LNCaP clone FGC (cell line): ENCODE results near the gene CCRL2.

ENCODE experiments used
- DNase-seq: peaks from one replicate; pipeline ENCODE4 v3.0.0-alpha.2; 2011; ENCODE audit warnings: low read depth
- H3K4me3 ChIP-seq: 2 replicates; pipeline ENCODE4 v1.5.1; 2011; ENCODE audit warnings: mild to moderate bottlenecking, low read depth, low read length, control low read depth
- CTCF ChIP-seq: IDR thresholded peaks from 2 replicates; pipeline ENCODE4 v1.5.1; 2012; ENCODE audit warnings: mild to moderate bottlenecking; ENCODE audit not compliant: control insufficient read depth, insufficient read depth; ENCODE audit errors: extremely low read depth

The CCRL2 gene

GRCh38 chr3:46406443-46406787, 644 bp upstream of the CCRL2 start:
- DNase-seq = no peak
- no peak for TF ChIP-seq CTCF
- no peak overlapping the region for H3K4me3 ChIP-seq

- no peak for DNase-seq
- no peak overlapping the region for H3K4me3 ChIP-seq
- TF ChIP-seq CTCF = no peak
Measured at GRCh38 chr3:46407970-46408369, 911 bp downstream of the CCRL2 start.

GRCh38 chr3:46408853-46409252, 1.8 kb downstream of the CCRL2 start:
- no peak overlapping the region for H3K4me3 ChIP-seq
- DNase-seq = no peak

GRCh38 chr3:46409739-46410489, 2.9 kb downstream of the CCRL2 start:
- DNase-seq = no peak
- H3K4me3 ChIP-seq = no peak overlapping the region
- TF ChIP-seq CTCF = no peak

More at GRCh38 chr3:46408853-46409252, 1.8 kb downstream of the CCRL2 start:
- TF ChIP-seq CTCF = no peak

- TF ChIP-seq CTCF = no peak
Measured at GRCh38 chr3:46410669-46411068, 3.6 kb downstream of the CCRL2 start.

GRCh38 chr3:46411271-46411670, 4.2 kb downstream of the CCRL2 start:
- H3K4me3 ChIP-seq = no peak overlapping the region
- no peak for DNase-seq
- no peak for TF ChIP-seq CTCF

More at GRCh38 chr3:46410669-46411068, 3.6 kb downstream of the CCRL2 start:
- no peak for DNase-seq
- no peak overlapping the region for H3K4me3 ChIP-seq

GRCh38 chr3:46412786-46413298, 5.8 kb downstream of the CCRL2 start:
- H3K4me3 ChIP-seq = no peak overlapping the region
- no peak for DNase-seq
- no peak for TF ChIP-seq CTCF
